Loucy (cell line): ENCODE results near the gene ABHD12B.

Experiments used
- H2AFZ ChIP-seq: fragments of 200-600 bp; sonication (generic); 2 replicates; pipeline ENCODE4 v1.6.0; 2016; ENCODE audit warnings: antibody characterized with exemption, mild to moderate bottlenecking, low read length, moderate library complexity
- H3F3A ChIP-seq: fragments of 200-600 bp; 2 replicates; pipeline ENCODE4 v1.6.0; 2016; ENCODE audit warnings: antibody characterized with exemption, low read depth, mild to moderate bottlenecking
- H3K27me3 ChIP-seq: fragments of 200-600 bp; sonication (generic); 2 replicates; pipeline ENCODE4 v1.6.1; 2014; ENCODE audit warnings: low read length, mild to moderate bottlenecking; ENCODE audit not compliant: insufficient read depth, poor library complexity, severe bottlenecking
- H3K36me3 ChIP-seq: fragments of 200-600 bp; sonication (generic); 2 replicates; pipeline ENCODE4 v1.6.1; 2016; ENCODE audit warnings: low read length; ENCODE audit not compliant: insufficient read depth
- H3K4me1 ChIP-seq: fragments of 200-600 bp; sonication (generic); 2 replicates; pipeline ENCODE4 v1.5.1; 2014; ENCODE audit warnings: low read length, mild to moderate bottlenecking; ENCODE audit not compliant: insufficient read depth, poor library complexity, severe bottlenecking
- H3K4me2 ChIP-seq: fragments of 200-600 bp; sonication (generic); 2 replicates; pipeline ENCODE4 v1.6.0; 2014; ENCODE audit warnings: antibody characterized with exemption, low read length, low read depth, mild to moderate bottlenecking; ENCODE audit not compliant: poor library complexity, severe bottlenecking
- H3K4me3 ChIP-seq: fragments of 200-600 bp; sonication (generic); 2 replicates; pipeline ENCODE4 v1.5.1; 2014; ENCODE audit warnings: low read length, mild to moderate bottlenecking, mixed read lengths; ENCODE audit not compliant: poor library complexity, severe bottlenecking
- H3K79me2 ChIP-seq: fragments of 200-600 bp; sonication (generic); 2 replicates; pipeline ENCODE4 v1.6.1; 2014; ENCODE audit warnings: low read length; ENCODE audit not compliant: insufficient read depth
- H3K9ac ChIP-seq: fragments of 200-600 bp; sonication (generic); 2 replicates; pipeline ENCODE4 v1.6.0; 2014; ENCODE audit warnings: mild to moderate bottlenecking, low read depth, low read length, moderate library complexity; ENCODE audit not compliant: poor library complexity, severe bottlenecking
- H3K9me2 ChIP-seq: fragments of 200-600 bp; sonication (generic); replicated peaks from 2 replicates; pipeline ENCODE4 v1.6.1; 2016; ENCODE audit warnings: low read depth, low read length, mixed read lengths
- H3K9me3 ChIP-seq: fragments of 200-600 bp; sonication (generic); 2 replicates; pipeline ENCODE4 v1.6.1; 2014; ENCODE audit warnings: mild to moderate bottlenecking, antibody characterized with exemption, low read length, low read depth; ENCODE audit not compliant: insufficient read depth
- H4K20me1 ChIP-seq: fragments of 200-600 bp; sonication (generic); 2 replicates; pipeline ENCODE4 v1.6.0; 2014; ENCODE audit warnings: antibody characterized with exemption, low read length, mild to moderate bottlenecking; ENCODE audit not compliant: insufficient read depth, poor library complexity, severe bottlenecking
- CTCF ChIP-seq: fragments of 200-600 bp; sonication (generic); conservative IDR thresholded peaks from 2 replicates; pipeline ENCODE4 v1.5.1; 2014; ENCODE audit warnings: mild to moderate bottlenecking, antibody characterized with exemption, low read length
- EZH2phosphoT487 ChIP-seq: fragments of 200-600 bp; IDR thresholded peaks from 2 replicates; pipeline ENCODE4 v1.6.1; 2018; ENCODE audit warnings: antibody characterized with exemption, mild to moderate bottlenecking, moderate library complexity, borderline replicate concordance

ABHD12B gene

GRCh38 chr14:50830932-50831725 is 40.7 kb upstream of the ABHD12B start, which contains the start of gene NIN:
Gene NIN (minus strand): TSS chr14:50831162. CDS start chr14:50822056, 9,106 bp downstream.
- no peak for TF ChIP-seq EZH2phosphoT487
- no peak for TF ChIP-seq CTCF

DNA sequence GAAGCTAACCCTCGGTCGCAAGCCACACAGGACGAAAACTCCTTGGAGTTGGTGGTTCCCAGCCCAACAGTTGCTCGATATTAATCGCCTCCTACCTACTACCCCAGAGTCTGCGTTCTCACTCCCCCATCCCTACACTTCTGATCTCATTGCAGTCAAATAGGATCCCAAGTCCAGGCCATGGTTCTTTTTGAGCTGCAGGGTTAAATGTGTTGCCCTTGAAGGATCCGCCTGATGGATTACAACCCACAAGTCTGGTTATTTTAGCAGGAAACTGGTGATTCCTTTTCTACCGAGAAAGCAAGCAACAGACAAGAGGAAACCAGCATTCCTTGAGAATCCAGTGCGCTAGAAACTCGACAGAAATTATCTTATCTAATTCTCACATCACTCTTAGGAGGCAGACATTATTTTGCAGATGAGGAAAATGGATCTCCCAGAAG is 40.1 kb upstream of the ABHD12B start:
- Histone ChIP-seq H3K27me3 (no peaks in the 10 kb centered on the region), H3K9me2 (no peaks in the 10 kb centered on the region), H3F3A (no peaks in the 10 kb centered on the region), H2AFZ (peak overlapping the region; percentile 89), H3K36me3 (no peaks in the 10 kb centered on the region), H3K9ac (peak overlapping the region; percentile 88), H4K20me1 (peaks cover 34% of the 10 kb centered on the region), H3K4me2 (peak overlapping the region; percentile 77), H3K79me2 (peaks cover 41% of the 10 kb centered on the region), H3K9me3 (no peaks in the 10 kb centered on the region), H3K4me3 (peak overlapping the region; percentile 84), H3K4me1 (peaks cover 35% of the 10 kb centered on the region)
- TF ChIP-seq EZH2phosphoT487 (no peak), CTCF (no peak)

More at GRCh38 chr14:50830932-50831725, 40.7 kb upstream of the ABHD12B start, which contains the start of gene NIN:
- H4K20me1 ChIP-seq, result peaks cover 40% of the 10 kb centered on the region
- H3K4me3 ChIP-seq, result peak within 1 kb of the TSS; percentile 84
- H3K9me2 ChIP-seq, result no peaks in the 10 kb centered on the region
- no peaks in the 10 kb centered on the region for H3K36me3 ChIP-seq
- peak within 1 kb of the TSS; percentile 88 for H3K9ac ChIP-seq
- H2AFZ ChIP-seq, result peak within 1 kb of the TSS; percentile 89
- H3K4me2 ChIP-seq, result peak within 1 kb of the TSS; percentile 98
- H3K9me3 ChIP-seq, result no peaks in the 10 kb centered on the region
- H3K27me3 ChIP-seq, result no peaks in the 10 kb centered on the region
- H3K79me2 ChIP-seq, result peaks cover 47% of the 10 kb centered on the region
- H3K4me1 ChIP-seq, result peaks cover 41% of the 10 kb centered on the region
- no peaks in the 10 kb centered on the region for H3F3A ChIP-seq

- H3K4me3 ChIP-seq, result no peak overlapping the region
- no peak overlapping the region for H3K9ac ChIP-seq
- H3K9me3 ChIP-seq, result no peaks in the 10 kb centered on the region
- no peak overlapping the region for H3K4me2 ChIP-seq
- TF ChIP-seq EZH2phosphoT487, result no peak
- TF ChIP-seq CTCF, result no peak
- no peaks in the 10 kb centered on the region for H3F3A ChIP-seq
- peaks cover 27% of the 10 kb centered on the region for H3K79me2 ChIP-seq
- no peaks in the 10 kb centered on the region for H3K36me3 ChIP-seq
- no peak overlapping the region for H2AFZ ChIP-seq
- H3K9me2 ChIP-seq, result no peaks in the 10 kb centered on the region
- no peaks in the 10 kb centered on the region for H3K27me3 ChIP-seq
- H3K4me1 ChIP-seq, result peaks cover 25% of the 10 kb centered on the region
- peaks cover 22% of the 10 kb centered on the region for H4K20me1 ChIP-seq
Observed at GRCh38 chr14:50832935-50833630, 38.8 kb upstream of the ABHD12B start.
